Glutamatergic neuron (in vitro differentiated cells): ENCODE data around the gene ZNF335. TPM values are rescaled to one million over a fixed set of nuclear protein-coding genes. Genes with fewer than 3 reads are reported as not detected.
A peak's percentile ranks its signal among the peaks of the same experiment; 100 is the strongest.

Source experiments
- DNase-seq: peaks from one replicate; pipeline ENCODE4 v3.0.0; 2022
- H3K27ac Mint-ChIP-seq: one replicate; pipeline ENCODE4 v1.8.0; 2020; ENCODE audit warnings: mild to moderate bottlenecking, mixed read lengths, inconsistent platforms; ENCODE audit not compliant: unreplicated experiment
- H3K27me3 Mint-ChIP-seq: one replicate; pipeline ENCODE4 v1.8.0; 2020; ENCODE audit warnings: mild to moderate bottlenecking, moderate library complexity, mixed read lengths, inconsistent platforms; ENCODE audit not compliant: unreplicated experiment
- H3K36me3 Mint-ChIP-seq: one replicate; pipeline ENCODE4 v1.8.0; 2020; ENCODE audit warnings: mild to moderate bottlenecking, mixed read lengths, inconsistent platforms; ENCODE audit not compliant: unreplicated experiment
- H3K4me1 Mint-ChIP-seq: one replicate; pipeline ENCODE4 v1.8.0; 2020; ENCODE audit warnings: mild to moderate bottlenecking, low read depth, mixed read lengths, inconsistent platforms; ENCODE audit not compliant: unreplicated experiment
- H3K4me3 Mint-ChIP-seq: one replicate; pipeline ENCODE4 v1.8.0; 2020; ENCODE audit warnings: mild to moderate bottlenecking, mixed read lengths, inconsistent platforms; ENCODE audit not compliant: unreplicated experiment
- H3K9me3 Mint-ChIP-seq: one replicate; pipeline ENCODE4 v1.8.0; 2020; ENCODE audit warnings: mild to moderate bottlenecking, moderate library complexity, mixed read lengths, inconsistent platforms; ENCODE audit not compliant: unreplicated experiment
- CTCF ChIP-seq: fragments of 200-600 bp; sonication (generic); IDR thresholded peaks from one replicate; pipeline ENCODE4 v1.5.0; 2021; ENCODE audit not compliant: partially characterized antibody, unreplicated experiment
- total RNA-seq: library from RNA; stranded (reverse); fragmentation: NEBNext Ultra II Directional; extraction: Animal tissue kit (Norgen Biotek cat#: 25700); gene quantifications from one replicate; pipeline ENCODE4 v1.2.1, GENCODE V29; 2021; ENCODE audit not compliant: unreplicated experiment

ZNF335 gene
- total RNA-seq, 1 donor from 2014 or later: 23.1 TPM

GRCh38 chr20:45913116-45913515 is 58.9 kb downstream of the ZNF335 start:
- no peak for TF ChIP-seq CTCF
- Mint-ChIP-seq H3K27ac (no peak overlapping the region), H3K4me3 (no peak overlapping the region), H3K9me3 (peaks cover 3% of the 10 kb centered on the region), H3K36me3 (no peaks in the 10 kb centered on the region), H3K4me1 (peaks cover 9% of the 10 kb centered on the region), H3K27me3 (peaks cover 7% of the 10 kb centered on the region)
- DNase-seq: no peak

- no peak for TF ChIP-seq CTCF
- H3K27me3 Mint-ChIP-seq: peaks cover 4% of the 10 kb centered on the region
- H3K9me3 Mint-ChIP-seq: peaks cover 1% of the 10 kb centered on the region
- peaks cover 4% of the 10 kb centered on the region for H3K4me1 Mint-ChIP-seq
- H3K36me3 Mint-ChIP-seq: no peaks in the 10 kb centered on the region
- no peak for DNase-seq
- no peak overlapping the region for H3K27ac Mint-ChIP-seq
- peak overlapping the region; percentile 83 for H3K4me3 Mint-ChIP-seq
These were observed 59.7 kb downstream of the ZNF335 start for GRCh38 chr20:45912344-45912682.

GRCh38 chr20:45911486-45912343 is 60.3 kb downstream of the ZNF335 start, which contains the start of gene PLTP:
Gene PLTP, minus strand, starts transcription at chr20:45912155. Its CDS starts 703 bp downstream, at chr20:45911452.
- H3K9me3 Mint-ChIP-seq: peaks cover 1% of the 10 kb centered on the region
- H3K36me3 Mint-ChIP-seq: no peaks in the 10 kb centered on the region

GRCh38 chr20:45910670-45911485 is 61.1 kb downstream of the ZNF335 start:
- peak overlapping the region; percentile 91 for H3K27ac Mint-ChIP-seq

More at GRCh38 chr20:45911486-45912343, 60.3 kb downstream of the ZNF335 start, which contains the start of gene PLTP:
- DNase-seq: peak; percentile 76
- Mint-ChIP-seq H3K4me1 (peaks cover 3% of the 10 kb centered on the region), H3K27ac (peak within 1 kb of the TSS; percentile 28), H3K27me3 (peaks cover 4% of the 10 kb centered on the region), H3K4me3 (peak within 1 kb of the TSS; percentile 83)
- no peak for TF ChIP-seq CTCF

More at GRCh38 chr20:45910670-45911485, 61.1 kb downstream of the ZNF335 start:
- no peak for TF ChIP-seq CTCF
- H3K27me3 Mint-ChIP-seq: peaks cover 4% of the 10 kb centered on the region
- H3K4me3 Mint-ChIP-seq: peak overlapping the region; percentile 83
- DNase-seq: peak; percentile 95
- peaks cover 1% of the 10 kb centered on the region for H3K9me3 Mint-ChIP-seq
- peaks cover 3% of the 10 kb centered on the region for H3K4me1 Mint-ChIP-seq
- H3K36me3 Mint-ChIP-seq: no peaks in the 10 kb centered on the region
